ENCODE data around the gene NAGA.
"Not testable (repeated sequence)": the region's sequence is repeated elsewhere in the genome, so short reads cannot be mapped to it uniquely, and the experiment has no call there.

Gene NAGA

DNA sequence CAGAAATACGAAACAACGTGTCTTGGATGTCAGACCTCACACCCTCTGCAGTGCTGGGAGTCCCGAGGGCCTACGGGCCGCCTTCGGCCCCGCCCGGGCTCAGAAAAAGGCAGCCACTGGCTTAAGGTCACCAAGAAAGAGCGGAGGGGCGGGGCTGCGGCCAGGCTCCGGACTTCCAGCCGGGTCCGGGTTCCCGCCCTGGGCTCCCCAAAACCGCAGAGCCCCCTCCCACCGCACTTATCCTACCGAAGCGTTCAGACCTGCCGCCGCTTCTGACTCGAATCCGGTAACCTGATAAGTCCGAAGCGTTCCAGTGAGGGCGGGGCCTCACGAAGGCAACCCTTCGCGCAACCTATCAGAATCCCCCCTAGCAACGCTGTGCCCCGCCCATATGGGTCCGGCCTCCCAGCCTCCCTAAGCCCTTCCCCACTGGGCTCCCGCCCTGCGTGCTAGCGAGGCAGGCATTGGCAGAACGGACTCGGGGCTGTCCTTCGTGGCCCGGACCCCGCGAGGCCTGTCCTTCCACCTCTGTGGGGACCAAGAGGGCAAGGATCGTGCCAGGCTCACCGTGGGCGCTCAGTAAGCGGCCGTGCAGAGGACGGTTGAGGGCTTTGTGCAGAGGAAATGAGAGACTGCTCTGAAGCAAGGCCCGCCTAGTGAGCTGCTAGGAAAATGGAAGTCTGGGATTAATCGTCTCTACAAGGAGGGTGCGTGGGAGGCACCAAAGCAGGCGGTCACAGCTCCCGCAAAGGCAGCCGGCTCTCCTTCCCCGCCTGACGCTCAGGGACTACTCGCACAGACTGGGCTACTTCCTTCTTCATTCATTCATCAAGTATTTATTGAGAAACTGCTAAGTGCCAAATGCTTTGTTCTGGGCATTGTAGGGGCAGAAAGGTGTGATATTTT, at the start of gene NAGA:
Gene NAGA (minus strand): TSS at position 296 of the 906 bp plus-strand sequence. CDS start 515 bp downstream, outside the sequence.
- DNase-seq (ENCODE audit: low read depth in 4 of 4, low spot score in 1 of 4), result peak; percentile 63 to 93 (median 76)

DNA sequence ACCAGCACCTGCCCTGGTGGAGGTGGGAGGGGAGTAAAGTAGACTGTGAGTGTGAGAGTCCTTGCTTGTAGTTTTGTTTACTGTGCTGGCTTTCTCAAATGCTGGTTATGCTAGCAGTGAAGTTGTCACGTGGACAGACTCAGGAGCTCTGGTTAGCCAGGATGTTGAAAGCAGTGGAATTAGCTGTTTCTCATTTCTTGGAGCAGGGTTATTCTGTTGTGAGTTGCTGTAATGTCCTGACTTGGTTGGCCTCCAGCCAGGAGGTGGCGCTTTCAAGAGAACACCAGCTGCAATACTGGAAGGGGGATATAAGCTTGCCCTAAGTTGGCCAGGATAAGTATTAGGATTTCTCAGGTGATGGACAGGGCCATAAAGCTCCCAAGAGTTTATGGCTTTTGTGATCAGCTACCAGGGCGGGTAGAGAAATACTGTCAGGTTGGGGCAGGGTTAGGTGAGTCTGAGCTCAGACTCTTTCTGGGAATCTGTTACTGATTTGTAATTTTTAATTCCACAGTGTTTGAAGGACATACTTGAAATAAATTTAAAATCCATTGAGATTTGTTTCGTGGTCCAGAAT, 46.3 kb upstream of the NAGA start:
- no peak for DNase-seq (ENCODE audit: low read depth in 4 of 4, low spot score in 1 of 4)

DNA sequence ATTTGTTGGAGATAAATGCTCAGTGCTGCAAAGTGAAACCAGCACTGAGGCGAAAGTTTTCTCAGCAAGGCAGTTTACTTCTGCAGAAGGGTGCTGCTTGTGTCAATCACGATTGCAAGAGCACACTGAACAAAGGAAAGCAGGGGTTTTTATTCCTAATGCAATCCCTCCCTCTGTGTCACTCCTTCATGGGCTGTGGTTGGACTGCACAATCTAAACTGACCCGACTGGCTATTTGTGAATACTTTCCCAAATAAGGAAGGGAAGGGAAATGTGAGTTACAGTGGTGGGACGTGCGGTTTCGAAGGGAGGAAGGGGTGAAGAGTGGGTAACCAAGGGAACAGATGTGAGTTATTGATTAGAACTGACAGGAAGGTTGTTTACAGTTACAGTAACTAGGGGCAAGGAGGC, 44.8 kb upstream of the NAGA start:
- DNase-seq (ENCODE audit: low read depth in 4 of 4, low spot score in 1 of 4), result not testable (repeated sequence)

DNA sequence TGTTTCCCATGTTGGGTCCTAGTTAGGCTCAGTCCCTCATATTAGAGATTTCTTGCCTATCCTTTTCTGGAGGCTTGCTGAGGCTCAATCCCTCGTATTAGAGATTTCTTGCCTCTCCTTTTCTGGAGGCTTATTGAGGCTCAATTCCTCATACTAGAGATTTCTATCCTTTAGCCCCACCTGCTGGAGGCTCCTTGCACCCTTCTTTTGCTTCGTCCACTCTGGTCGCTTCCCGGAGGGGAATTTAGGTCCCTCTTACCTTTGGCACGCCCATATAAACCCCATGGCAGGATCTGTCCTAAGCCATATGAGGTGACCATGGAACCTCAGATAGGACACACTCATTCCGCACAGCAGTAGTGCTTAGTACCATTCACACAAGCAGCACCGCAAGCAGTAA, 44.1 kb upstream of the NAGA start:
- no peak for DNase-seq (ENCODE audit: low read depth in 4 of 4, low spot score in 1 of 4)

DNA sequence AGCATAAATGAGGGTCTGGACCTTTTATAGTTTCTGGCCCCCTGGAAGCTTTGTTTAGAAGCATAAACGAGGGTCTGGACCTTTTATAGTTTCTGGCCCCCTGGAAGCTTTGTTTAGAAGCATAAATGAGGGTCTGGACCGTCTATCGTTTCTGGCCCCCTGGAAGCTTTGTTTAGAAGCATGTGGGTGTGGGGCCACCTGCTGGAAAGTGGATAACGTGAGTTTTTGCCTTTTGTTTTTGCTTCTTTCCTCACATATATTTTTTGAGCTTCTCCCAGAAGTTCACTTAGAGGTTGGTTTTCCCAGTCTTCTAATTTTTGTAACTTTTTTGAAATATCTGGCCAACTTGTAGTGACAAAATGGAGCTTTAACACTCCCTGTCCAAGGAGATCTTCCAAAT, 42.2 kb upstream of the NAGA start:
- not testable (repeated sequence) for DNase-seq (ENCODE audit: low read depth in 4 of 4, low spot score in 1 of 4)

DNA sequence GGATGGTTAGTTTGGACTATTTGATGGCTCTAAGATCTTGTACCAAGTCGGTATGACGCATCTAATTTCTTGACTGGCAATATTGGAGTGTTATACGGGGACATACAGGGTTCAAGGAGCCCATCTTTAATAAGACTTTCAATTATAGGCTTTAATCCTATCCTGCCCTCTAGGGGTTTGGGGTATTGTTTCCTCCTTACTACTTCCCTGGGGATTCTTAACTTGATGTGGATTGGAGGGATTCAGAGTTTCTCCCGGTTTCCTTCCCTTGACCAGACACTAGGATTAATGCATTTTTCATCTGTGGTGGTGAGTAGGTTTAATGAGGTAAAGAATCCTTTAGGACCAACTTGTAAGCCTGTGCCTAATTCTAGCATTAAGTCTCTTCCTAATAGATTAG, 41.2 kb upstream of the NAGA start:
- no peak for DNase-seq (ENCODE audit: low read depth in 4 of 4, low spot score in 1 of 4)

DNA sequence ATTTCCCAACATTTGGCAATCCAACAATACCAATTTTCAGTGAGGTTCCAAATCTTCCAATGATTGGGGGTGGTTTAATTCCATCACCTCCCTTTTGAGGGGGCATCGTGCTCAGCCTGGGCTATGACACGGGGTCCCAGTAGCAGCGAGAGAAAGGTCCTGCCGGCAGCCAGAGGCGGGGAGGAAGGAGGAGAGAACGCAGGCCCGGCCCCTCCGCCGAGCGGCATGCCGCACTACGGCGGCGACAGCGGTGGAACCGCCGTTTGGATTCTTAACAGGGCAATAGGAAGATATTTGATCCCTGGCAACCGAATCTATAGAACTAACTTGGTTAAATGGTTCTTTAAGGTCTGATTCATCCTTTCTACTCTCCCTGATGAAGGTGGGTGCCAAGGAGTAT, 38.2 kb upstream of the NAGA start:
- no peak for DNase-seq (ENCODE audit: low read depth in 4 of 4, low spot score in 1 of 4)

DNA sequence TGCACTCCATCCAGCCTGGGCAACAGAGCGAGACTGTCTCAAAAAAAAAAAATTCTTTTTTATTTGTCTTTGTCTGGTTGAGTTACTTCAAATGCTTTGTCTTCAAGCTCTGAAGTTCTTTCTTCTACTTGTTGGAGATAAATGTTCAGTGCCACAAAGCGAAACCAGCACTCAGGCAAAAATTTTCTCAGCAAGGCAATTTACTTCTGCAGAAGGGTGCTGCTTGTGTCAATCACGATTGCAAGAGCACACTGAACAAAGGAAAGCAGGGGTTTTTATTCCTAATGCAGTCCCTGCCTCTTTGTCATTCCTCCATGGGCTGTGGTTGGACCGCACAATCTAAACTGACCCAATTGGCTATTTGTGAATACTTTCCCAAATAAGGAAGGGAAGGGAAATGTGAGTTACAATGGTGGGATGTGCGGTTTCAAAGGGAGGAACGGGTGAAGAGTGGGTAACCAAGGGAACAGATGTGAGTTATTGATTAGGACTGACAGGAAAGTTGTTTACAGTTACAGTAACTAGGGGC, 33.8 kb upstream of the NAGA start:
- DNase-seq (ENCODE audit: low read depth in 4 of 4, low spot score in 1 of 4), result not testable (repeated sequence)

DNA sequence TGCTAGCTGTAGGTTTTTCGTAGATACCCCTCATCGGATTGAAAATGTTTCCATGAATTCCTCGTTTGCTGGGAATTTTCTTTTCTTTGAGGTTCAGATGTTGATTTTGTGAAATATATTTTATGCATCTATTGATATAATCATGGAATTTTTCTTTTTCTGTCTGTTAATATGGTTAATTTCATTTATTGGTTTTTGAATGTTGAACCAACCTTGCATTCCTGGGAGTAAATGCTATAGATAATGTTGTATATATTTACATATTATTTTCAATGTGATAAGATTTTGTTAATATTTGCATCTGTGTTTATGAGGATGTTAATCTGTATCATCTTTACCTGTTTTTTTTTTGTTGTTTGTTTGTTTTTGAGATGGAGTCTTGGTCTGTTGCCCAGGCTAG, 30.6 kb upstream of the NAGA start:
- DNase-seq (ENCODE audit: low read depth in 4 of 4, low spot score in 1 of 4), result no peak

DNA sequence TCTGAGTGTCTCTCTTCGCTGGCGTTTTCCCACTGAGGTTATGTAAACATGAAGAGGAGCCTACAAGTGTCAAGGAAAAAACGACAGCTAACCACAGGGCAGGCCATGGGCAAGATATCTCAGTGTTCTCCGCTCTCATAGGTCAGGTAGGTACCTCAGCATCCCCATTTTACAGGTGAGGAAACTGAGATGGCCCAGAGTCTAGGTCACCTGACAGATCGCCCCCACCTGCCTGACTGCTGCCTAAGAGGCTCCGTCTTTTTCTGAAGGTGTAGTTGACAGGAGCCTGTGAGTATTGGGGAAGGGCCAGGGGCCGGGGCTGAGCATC, 20.8 kb upstream of the NAGA start:
- no peak for DNase-seq (ENCODE audit: low read depth in 4 of 4, low spot score in 1 of 4)

DNA sequence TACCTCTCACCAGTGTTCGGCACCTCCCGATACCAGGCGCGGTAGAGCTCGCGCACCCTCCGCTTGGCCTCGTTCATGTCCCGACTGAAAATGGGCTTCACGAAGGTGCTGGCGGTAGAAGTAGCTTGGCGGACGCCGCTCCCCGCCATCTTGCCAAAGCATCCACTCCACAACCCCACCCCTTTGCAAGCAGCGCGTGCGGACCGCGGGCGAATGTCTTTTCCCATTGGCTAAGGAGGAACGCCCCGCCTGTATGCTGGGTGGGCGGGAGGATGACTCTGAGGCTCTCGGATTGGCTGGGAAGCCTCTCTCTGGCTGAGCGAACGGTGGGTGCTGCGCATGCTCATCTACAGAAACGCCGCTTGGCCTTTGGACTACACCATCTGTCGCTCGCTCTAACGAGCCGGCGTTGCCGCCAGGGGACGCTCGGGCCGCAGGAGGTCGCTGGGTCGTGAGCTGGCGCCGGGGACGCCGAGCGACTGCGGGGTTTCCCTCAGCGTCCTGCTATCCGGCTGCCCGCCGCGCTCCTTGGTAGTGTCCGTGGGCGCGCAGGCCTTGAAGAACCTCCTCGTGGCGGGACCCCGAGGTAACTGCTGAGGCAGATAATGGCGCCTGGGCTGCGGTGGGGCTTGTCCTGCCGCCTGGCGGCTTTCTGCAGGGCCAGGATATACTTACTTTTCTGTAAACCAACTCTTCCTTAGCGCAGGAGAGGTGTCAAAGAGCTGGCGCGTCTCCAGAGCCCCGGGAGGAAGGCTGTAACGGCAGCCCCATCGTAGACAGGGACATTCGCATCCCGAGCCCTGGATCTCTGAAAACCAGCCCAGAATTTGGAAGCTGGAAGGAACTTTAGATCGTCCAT, 20.2 kb upstream of the NAGA start, which contains the start of gene NDUFA6:
Gene NDUFA6 (minus strand): TSS at position 177 of the 859 bp plus-strand sequence. CDS start 28 bp downstream, at position 149.
- DNase-seq (ENCODE audit: low read depth in 4 of 4, low spot score in 1 of 4), result peak; percentile 84 to 98 (median 94)

DNA sequence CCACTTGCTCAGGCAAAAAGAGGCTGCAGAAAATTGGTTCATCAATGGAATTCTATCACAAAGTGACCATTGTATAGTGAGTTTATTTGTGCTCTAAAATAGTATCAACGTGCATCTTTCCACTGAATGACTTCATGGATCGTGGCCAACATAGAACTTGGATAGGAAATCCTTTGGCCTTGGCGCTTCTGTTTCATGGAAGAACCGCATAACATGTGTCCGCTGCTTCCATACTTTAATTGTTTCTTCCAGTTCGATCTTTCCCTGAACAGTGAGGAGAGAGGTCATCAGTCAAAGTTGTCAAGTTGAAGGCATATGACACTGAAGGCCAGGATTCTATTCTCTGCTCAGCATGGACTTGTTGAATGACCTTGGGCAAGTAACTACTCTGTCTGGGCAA, 15.4 kb upstream of the NAGA start:
- no peak for DNase-seq (ENCODE audit: low read depth in 4 of 4, low spot score in 1 of 4)

DNA sequence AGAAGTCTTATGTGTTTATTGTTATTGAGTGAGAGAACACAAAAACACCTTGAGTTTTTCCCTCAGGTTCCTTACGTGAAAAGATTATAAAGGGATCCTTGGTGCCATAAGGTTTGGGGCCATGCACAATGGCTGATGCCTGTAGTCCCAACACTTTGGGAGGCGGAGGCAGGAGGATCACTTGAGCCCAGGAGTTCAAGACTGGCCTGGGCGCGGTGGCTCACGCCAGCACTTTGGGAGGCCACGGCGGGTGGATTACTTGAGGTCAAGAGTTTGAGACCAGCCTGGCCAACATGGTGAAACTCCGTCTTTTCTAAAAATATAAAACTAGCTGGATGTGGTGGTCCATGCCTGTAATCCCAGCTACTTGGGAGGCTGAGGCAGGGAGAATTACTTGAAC, 14.3 kb upstream of the NAGA start:
- DNase-seq (ENCODE audit: low read depth in 4 of 4, low spot score in 1 of 4), result no peak

DNA sequence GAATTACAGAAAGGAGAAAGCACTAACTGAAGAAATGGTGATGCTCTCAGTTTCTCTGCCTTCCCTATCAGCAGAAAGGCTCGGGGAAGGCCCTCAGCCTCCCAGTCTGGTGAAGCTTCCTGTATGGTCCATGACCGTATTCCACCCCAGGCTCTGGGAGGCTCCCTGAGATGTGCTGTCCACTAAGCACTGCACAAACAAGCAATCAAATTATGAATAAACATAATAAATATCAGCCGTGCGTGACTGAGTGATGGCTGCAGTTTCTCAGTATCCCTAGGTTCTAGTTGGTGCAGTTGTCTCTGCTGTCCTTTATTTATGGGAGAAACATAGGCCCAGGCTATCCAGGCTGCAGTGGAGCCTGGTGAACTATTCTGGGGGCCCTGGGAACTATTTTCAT, 12.5 kb upstream of the NAGA start:
- DNase-seq (ENCODE audit: low read depth in 4 of 4, low spot score in 1 of 4), result no peak

DNA sequence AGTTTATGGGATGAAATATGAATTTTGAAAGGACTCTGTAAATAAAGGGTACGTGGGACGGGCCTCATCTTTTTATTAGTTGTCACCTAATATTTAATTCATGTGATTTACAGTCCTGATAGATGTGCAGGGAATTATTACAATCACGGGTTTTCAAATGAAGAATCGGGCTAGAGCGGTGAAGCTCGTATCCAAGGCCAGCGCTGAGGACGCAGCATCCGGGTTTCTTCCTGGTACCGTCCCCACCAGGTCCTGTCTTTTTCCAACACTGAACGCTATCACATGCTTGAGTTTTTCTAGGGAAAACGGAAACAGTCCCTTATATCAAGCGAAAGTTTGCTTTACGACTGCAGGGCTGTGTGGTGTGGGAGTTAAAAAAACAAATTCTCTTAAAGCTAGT, 9.7 kb upstream of the NAGA start:
- DNase-seq (ENCODE audit: low read depth in 4 of 4, low spot score in 1 of 4), result no peak

DNA sequence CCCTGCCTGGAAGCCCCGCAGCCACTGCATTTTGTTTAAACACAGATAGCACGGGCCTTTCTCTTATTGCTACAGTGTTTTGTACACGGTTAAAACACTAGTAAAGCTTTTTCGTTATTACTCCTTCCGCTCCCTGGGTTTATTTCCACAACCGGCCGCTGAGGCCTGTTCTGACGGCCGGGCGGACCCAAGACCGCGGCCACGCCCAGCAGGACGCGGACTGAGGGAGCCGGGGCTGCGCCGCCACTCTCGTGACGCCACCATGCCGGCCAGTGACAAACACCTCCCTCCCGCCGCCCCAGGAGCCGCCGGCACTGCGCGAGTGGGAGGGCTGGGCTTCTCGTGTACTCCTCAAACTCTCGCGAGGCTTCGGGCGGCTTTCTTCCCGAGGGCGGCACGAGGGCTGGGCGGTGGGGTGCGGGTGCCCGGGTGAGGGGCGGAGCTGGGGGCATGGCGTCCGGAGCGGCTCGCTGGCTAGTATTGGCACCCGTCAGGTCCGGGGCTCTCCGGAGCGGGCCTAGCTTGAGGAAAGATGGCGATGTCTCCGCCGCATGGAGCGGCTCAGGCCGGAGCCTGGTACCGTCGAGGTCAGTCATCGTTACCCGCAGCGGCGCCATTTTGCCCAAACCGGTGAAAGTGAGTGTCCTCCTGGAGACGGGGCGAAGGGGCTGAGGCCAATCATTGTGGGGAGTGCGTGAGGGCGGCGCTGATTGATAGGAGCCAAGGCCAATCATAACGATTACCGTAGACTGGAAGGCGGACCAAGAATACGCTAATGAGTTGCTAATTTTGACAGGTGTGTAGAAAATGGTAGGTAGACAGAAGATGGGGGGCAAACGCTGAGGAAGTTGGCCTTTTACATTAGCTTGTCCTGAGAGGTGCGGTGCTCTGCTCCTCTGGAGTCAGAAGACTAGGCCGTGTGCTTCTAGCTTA, 9.0 kb upstream of the NAGA start, which contains the start of gene SMDT1:
Gene SMDT1 (plus strand): TSS at position 382 of the 933 bp plus-strand sequence. CDS start 69 bp downstream, at position 451.
- peak; percentile 95 to 97 (median 96) for DNase-seq (ENCODE audit: low read depth in 4 of 4, low spot score in 1 of 4)

DNA sequence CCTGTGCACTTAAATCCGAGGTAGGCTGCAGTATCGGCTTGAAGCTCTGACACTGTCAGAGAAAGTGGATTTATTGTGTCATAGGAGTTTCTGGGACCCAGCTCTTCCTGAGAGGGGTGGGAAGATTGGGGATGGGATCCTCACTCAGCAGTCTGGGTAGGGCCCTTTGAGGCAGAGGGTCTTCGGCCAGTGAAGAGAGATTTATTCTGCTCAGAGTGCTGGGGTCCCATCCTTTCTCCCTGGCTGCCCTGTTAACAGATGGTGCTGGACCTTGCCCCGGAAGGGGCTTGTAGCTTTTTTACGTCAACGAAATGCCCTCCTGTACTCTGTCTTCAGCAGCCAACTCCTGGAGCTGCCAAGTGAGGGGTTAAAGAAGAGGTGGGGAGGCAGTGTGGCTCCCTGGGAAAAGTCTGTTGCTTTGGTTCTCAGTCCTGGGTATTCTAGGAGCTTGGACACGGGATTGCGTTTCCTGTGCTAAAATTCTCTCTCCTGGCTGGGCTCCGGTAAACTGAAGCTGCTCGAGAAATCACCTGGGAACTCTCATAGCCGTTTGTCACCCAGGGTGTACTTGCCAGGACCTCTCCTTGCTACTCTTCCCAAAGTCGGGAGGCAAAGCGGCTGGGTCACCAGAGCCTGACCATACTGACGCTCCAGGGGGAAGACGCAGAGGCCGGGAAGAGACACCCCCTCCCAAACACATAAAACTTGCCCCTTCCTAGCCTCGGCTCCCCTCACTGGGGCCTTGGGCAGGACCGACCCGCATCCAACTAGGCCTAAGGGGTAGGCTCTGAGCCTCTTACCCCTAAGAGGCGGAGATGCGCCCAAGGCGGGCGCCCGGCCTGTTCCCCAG, 8.1 kb upstream of the NAGA start:
- DNase-seq (ENCODE audit: low read depth in 4 of 4, low spot score in 1 of 4), result no peak

DNA sequence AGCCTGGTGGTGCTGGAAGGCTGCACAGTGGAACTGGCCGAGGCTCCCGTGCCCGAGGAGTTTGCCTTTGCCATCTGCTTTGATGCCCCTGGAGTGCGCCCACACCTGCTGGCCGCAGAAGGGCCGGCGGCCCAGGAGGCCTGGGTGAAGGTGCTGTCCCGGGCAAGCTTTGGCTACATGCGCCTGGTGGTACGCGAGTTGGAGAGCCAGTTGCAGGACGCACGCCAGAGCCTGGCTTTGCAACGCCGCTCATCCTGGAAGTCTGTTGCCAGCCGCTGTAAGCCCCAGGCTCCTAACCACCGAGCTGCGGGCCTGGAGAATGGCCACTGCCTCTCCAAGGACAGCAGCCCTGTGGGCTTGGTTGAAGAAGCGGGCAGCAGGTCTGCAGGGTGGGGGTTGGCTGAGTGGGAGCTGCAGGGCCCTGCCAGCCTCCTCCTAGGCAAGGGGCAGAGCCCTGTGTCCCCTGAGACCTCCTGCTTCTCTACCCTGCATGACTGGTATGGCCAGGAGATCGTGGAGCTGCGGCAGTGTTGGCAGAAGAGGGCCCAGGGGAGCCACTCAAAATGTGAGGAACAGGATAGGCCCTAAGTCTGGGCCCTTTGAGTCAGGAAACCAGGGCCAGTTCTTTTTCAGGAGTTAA, 7.0 kb upstream of the NAGA start:
- DNase-seq (ENCODE audit: low read depth in 4 of 4, low spot score in 1 of 4), result no peak
